ENCODE data around the gene DRC7. TPM values are rescaled to one million over a fixed set of nuclear protein-coding genes. Genes with fewer than 3 reads are reported as not detected.

Gene DRC7
- 1 to 10 TPM in 1 of 2 donors, under 1 TPM in 1; 0.08 to 1.8 TPM for total RNA-seq
- under 1 TPM in 1 of 2 donors, not detected in 1; 0.06 TPM for polyA plus RNA-seq

- Histone ChIP-seq H3K4me3 (ENCODE audit: low read depth in 1 of 3, low read length in 3 of 3) (peak within 1 kb of the TSS in 1 of 3 donors; percentile 29), H3K9ac (ENCODE audit: low read depth in 1 of 2, low read length in 2 of 2) (no peak within 1 kb of the TSS)
- WGBS = 41% methylated on average over 8 of the region's 8 CpGs
These were observed at the start of gene DRC7 for GRCh38 chr16:57694725-57695679. TSS of gene DRC7 (plus strand) at chr16:57694806. CDS start at chr16:57697950, 3,144 bp downstream.

GRCh38 chr16:57645169-57645568 is 49.4 kb upstream of the DRC7 start:
- no peaks in the 10 kb centered on the region for H3K27me3 ChIP-seq (ENCODE audit: control insufficient read depth in 4 of 4, insufficient read depth in 4 of 4, low read length in 3 of 4)
- H3K9me3 ChIP-seq (ENCODE audit: control insufficient read depth in 4 of 4, low read length in 3 of 4) = no peaks in the 10 kb centered on the region
- H3K4me3 ChIP-seq (ENCODE audit: low read depth in 1 of 3, low read length in 3 of 3) = no peak overlapping the region
- no peak for TF ChIP-seq JUND (IDR thresholded peaks at IDR 0.05)
- TF ChIP-seq YY1 (IDR thresholded peaks at IDR 0.05) = no peak
- no peak for TF ChIP-seq CTCF (IDR thresholded peaks at IDR 0.05; ENCODE audit: low read depth, low read length, missing input control)
- no peak for TF ChIP-seq ATF3 (IDR thresholded peaks at IDR 0.05)
- TF ChIP-seq HNF4G (IDR thresholded peaks at IDR 0.05) = no peak
- TF ChIP-seq ZBTB33 (IDR thresholded peaks at IDR 0.05) = no peak
- TF ChIP-seq RXRA (IDR thresholded peaks at IDR 0.05) = no peak
- no peak for TF ChIP-seq FOXA1 (IDR thresholded peaks at IDR 0.05)
- TF ChIP-seq NR2F2 (IDR thresholded peaks at IDR 0.05) = no peak
- no peak for TF ChIP-seq TAF1 (conservative IDR thresholded peaks at IDR 0.05)
- TF ChIP-seq MAX (IDR thresholded peaks at IDR 0.05) = no peak
- no peak for TF ChIP-seq FOXA2 (IDR thresholded peaks at IDR 0.05)
- TF ChIP-seq SP1 (IDR thresholded peaks at IDR 0.05) = no peak
- no peak for TF ChIP-seq EGR1 (IDR thresholded peaks at IDR 0.05; ENCODE audit: low read depth in 2 of 2)
- TF ChIP-seq GABPA (IDR thresholded peaks at IDR 0.05 in 1 of 2, conservative IDR thresholded peaks at IDR 0.05 in 1 of 2) = no peak
- TF ChIP-seq RAD21 (IDR thresholded peaks at IDR 0.05) = no peak
- no peak overlapping the region for H3K9ac ChIP-seq (ENCODE audit: low read depth in 1 of 2, low read length in 2 of 2)
- no peaks in the 10 kb centered on the region for H3K36me3 ChIP-seq (ENCODE audit: control insufficient read depth in 4 of 4, insufficient read depth in 3 of 4, low read depth in 1 of 4, low read length in 3 of 4)
- no peak overlapping the region for H3K27ac ChIP-seq (ENCODE audit: low read depth in 1 of 2, low read length in 2 of 2)
- H3K4me1 ChIP-seq (ENCODE audit: control insufficient read depth in 4 of 4, insufficient read depth in 4 of 4, low read length in 3 of 4) = no peaks in the 10 kb centered on the region
- 78% methylated on average over 10 of the region's 10 CpGs for WGBS
- no peak for DNase-seq (ENCODE audit: low spot score)

More at GRCh38 chr16:57694725-57695679, at the start of gene DRC7:
- H3K36me3 ChIP-seq (ENCODE audit: control insufficient read depth in 4 of 4, insufficient read depth in 3 of 4, low read depth in 1 of 4, low read length in 3 of 4) = no peaks in the 10 kb centered on the region
- H3K9me3 ChIP-seq (ENCODE audit: control insufficient read depth in 4 of 4, low read length in 3 of 4) = no peaks in the 10 kb centered on the region
- peaks cover 2 to 24% (median 12%) of the 10 kb centered on the region in 4 donors for H3K4me1 ChIP-seq (ENCODE audit: control insufficient read depth in 4 of 4, insufficient read depth in 4 of 4, low read length in 3 of 4)
- H3K27me3 ChIP-seq (ENCODE audit: control insufficient read depth in 4 of 4, insufficient read depth in 4 of 4, low read length in 3 of 4) = no peaks in the 10 kb centered on the region
- TF ChIP-seq RXRA (IDR thresholded peaks at IDR 0.05) = no peak
- TF ChIP-seq NR2F2 (IDR thresholded peaks at IDR 0.05) = no peak
- TF ChIP-seq MAX (IDR thresholded peaks at IDR 0.05) = no peak
- DNase-seq (ENCODE audit: low spot score) = peak; percentile 69
- peak within 1 kb of the TSS; percentile 45 to 72 for H3K27ac ChIP-seq (ENCODE audit: low read depth in 1 of 2, low read length in 2 of 2)
